Measurements from ENCODE around the gene NBEAL2. TPM values are rescaled to one million over a fixed set of nuclear protein-coding genes. Genes with fewer than 3 reads are reported as not detected.

NBEAL2 gene
- total RNA-seq, 2 experiments from 2014 or later = 164 to 262 TPM

DNA sequence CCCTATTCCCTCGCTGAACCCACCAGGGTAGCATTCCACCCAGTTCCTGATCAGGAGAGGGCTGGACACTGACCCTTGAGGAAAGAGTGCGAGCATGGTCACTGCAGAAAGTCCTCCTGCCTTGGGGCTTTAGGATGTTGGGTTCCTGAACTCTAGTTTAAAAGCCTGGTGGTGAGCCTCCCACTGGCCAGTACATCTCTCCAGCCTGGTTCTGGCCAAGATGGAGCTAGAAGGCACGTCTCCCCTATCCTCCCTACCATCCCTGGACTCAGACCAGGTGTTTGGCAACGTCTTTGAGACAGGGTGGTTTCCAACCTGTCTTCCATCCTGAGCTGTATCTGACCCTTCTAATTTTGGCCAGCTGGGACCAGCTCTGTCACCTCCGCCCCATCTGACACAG lies 31.4 kb downstream of the NBEAL2 start:
- CTCF ChIA-PET = interaction anchor here (0.5 to 2.5 kb wide), 7 partner anchors 9 to 102 kb away, joined by 3 to 6 read pairs (median 3); partner anchors contain the start of gene NBEAL2
- Mint-ChIP-seq H3K27me3 (no peaks in the 10 kb centered on the region), H3K4me1 (peaks cover 42% of the 10 kb centered on the region), H3K4me3 (no peak overlapping the region), H3K36me3 (peaks cover 9% of the 10 kb centered on the region), H3K9me3 (ENCODE audit: low read depth) (no peaks in the 10 kb centered on the region), H3K27ac (no peak overlapping the region)
- no peak for DNase-seq
- ATAC-seq = no peak

DNA sequence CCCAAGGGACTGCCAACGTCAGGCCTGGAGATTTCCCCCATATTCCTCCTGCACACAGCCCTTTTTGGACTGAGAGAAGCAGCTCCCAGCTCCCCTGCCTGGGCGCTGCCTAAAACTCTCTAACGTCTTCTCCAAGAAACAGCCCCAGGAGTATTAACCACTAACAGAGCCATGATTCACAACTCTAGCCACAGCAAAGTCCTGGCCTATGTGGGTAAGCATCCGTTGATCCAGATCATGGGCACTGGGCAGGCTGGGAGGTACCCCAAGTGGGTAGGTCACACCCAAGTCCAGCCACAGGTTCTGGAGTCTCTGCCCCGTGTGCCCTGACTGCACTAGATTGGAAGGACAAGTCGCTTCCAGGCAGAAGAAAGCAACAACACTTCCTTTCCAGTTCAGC lies 31.9 kb downstream of the NBEAL2 start:
- Mint-ChIP-seq H3K27ac (no peak overlapping the region), H3K4me3 (no peak overlapping the region), H3K4me1 (peaks cover 47% of the 10 kb centered on the region), H3K36me3 (peaks cover 7% of the 10 kb centered on the region), H3K9me3 (ENCODE audit: low read depth) (no peaks in the 10 kb centered on the region), H3K27me3 (no peaks in the 10 kb centered on the region)
- ATAC-seq = no peak
- DNase-seq = no peak
- CTCF ChIA-PET = interaction anchor here (1.0 to 2.5 kb wide), 6 partner anchors 8 to 102 kb away, joined by 3 to 6 read pairs (median 3); partner anchors contain the start of gene NBEAL2

DNA sequence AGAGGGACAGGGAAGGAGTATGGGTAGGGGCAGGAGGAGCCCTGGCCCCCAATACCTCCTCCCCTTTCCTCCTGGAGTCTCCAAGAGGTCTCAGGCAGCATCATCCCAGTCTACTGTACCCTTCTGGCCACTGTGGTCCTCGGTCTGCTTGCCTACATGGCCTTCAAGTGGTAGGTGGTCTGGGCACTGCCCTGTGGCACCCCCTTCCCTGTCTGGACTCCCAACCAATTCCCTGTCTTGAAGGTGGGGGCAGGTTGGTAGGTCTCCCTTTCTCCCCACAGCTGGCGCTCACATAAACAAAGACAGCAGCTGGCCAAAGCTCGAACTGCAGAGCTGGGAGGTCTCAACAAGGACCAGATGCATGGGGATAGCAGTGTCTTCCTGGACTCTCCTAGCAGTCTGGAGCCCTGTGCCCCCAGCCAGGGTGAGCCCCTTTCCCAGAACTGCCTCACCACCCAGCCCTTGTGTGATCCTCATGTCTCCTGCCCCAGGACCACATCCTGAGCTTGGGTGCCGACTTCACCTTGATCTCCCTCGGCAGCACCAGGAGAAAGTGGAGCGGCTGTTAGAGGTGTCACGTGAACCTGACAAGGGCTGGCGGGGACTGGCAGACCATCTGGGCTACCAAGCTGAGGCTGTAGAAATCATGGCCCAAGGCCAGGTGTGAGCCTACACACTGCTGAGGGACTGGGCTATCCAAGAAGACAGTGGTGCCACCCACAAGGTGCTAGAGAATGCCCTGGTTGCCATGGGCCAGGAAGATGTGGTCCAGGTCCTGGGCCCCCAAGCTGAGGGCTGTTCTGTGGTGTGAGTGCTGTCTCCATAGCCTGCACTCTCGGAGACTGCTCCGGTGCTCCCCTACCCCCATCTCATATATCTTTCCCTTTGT lies 33.1 kb downstream of the NBEAL2 start:
- no peak for DNase-seq
- ATAC-seq = no peak
- H3K4me1 Mint-ChIP-seq = peaks cover 59% of the 10 kb centered on the region
- H3K27me3 Mint-ChIP-seq = no peaks in the 10 kb centered on the region
- H3K9me3 Mint-ChIP-seq (ENCODE audit: low read depth) = no peaks in the 10 kb centered on the region
- peaks cover 7% of the 10 kb centered on the region for H3K36me3 Mint-ChIP-seq
- CTCF ChIA-PET = interaction anchor here (1.2 to 2.5 kb wide), 2 partner anchors 15 to 33 kb away, joined by 3 to 6 read pairs; partner anchors contain the start of gene NBEAL2
- H3K27ac Mint-ChIP-seq = no peak overlapping the region
- no peak overlapping the region for H3K4me3 Mint-ChIP-seq

- CTCF ChIA-PET = interaction anchor here (1.2 kb wide), 1 partner anchor 16 kb away, joined by 3 read pairs; no protein-coding TSS in a partner anchor
- H3K9me3 Mint-ChIP-seq (ENCODE audit: low read depth) = no peaks in the 10 kb centered on the region
- peaks cover 63% of the 10 kb centered on the region for H3K4me1 Mint-ChIP-seq
- peaks cover 8% of the 10 kb centered on the region for H3K36me3 Mint-ChIP-seq
- DNase-seq (no peak), ATAC-seq (no peak)
- H3K4me3 Mint-ChIP-seq = no peak overlapping the region
- H3K27ac Mint-ChIP-seq = no peak overlapping the region
- no peaks in the 10 kb centered on the region for H3K27me3 Mint-ChIP-seq
Observed at GRCh38 chr3:47013231-47013630, 33.8 kb downstream of the NBEAL2 start.

DNA sequence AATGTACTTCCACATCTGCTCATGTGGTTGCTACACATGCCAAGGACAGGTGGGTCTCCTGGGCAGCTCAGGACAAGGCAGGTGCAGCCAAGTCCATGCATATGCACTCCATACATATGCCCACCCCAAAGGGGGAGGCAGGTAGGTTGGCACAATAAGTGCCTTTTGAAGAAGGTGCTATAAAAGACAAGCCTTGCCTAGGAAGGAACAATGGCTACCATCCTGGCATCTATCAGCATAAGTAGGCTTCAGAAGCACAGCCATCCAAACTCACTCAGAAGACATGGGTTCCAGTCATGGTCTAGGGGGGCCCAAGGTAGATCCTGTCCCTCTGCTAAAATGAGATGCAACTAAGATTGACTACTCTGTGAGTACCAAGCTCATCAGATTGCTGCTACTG lies 34.6 kb downstream of the NBEAL2 start:
- Mint-ChIP-seq H3K36me3 (peaks cover 9% of the 10 kb centered on the region), H3K27ac (no peak overlapping the region), H3K9me3 (ENCODE audit: low read depth) (no peaks in the 10 kb centered on the region), H3K4me1 (peaks cover 66% of the 10 kb centered on the region), H3K4me3 (no peak overlapping the region), H3K27me3 (no peaks in the 10 kb centered on the region)
- ATAC-seq (no peak), DNase-seq (no peak)
- CTCF ChIA-PET = no interaction called here

- Mint-ChIP-seq H3K4me3 (no peak overlapping the region), H3K27ac (peak overlapping the region; percentile 64), H3K36me3 (peaks cover 11% of the 10 kb centered on the region), H3K4me1 (peaks cover 70% of the 10 kb centered on the region), H3K27me3 (no peaks in the 10 kb centered on the region), H3K9me3 (ENCODE audit: low read depth) (no peaks in the 10 kb centered on the region)
- DNase-seq = peak; percentile 43
- CTCF ChIA-PET = no interaction called here
- ATAC-seq = no peak
Observed at GRCh38 chr3:47015151-47015550, 35.7 kb downstream of the NBEAL2 start.

DNA sequence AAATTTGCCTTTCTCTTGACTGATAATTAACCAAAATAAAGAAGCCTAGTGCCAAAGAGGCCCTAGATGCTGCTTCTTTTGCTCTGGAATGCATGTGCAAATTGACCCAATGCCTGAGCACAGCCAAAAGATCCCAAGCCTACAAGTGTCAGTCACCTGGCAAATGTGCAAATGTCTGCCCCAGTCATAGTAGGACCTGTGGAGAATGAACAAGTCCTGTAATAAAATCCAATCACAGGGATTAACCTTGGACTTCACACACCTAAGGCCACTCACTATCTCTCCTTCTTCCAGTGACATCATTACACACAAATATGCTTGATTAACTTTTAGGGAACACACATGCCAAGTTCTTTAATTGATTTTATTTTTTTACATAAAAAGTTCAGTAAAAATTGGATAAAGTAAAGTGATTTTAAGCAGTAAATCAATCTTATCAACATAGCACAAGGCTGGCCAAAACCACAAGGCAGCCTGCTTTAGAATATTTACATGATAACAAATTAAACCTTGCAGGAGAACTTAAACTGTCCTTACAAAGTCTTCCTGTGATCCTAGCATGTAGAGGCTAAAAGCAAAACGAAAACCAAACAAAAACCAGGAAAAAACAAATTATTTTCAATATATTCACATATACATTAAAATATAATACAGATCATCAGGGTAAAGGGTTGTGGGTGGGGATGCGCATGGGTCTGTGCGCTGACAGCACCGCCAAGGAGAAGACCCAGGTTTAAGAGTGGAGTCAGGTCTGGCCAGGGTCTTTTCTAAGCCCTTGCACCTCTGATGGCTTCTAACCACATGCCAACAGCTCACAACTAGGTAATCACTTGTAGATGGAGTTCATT lies 36.8 kb downstream of the NBEAL2 start:
- H3K4me3 Mint-ChIP-seq = peak overlapping the region; percentile 19

GRCh38 chr3:47016934-47017435 lies 37.5 kb downstream of the NBEAL2 start:
- CTCF ChIA-PET = interaction anchor here (0.6 to 2.3 kb wide), 10 partner anchors 9 to 307 kb away, joined by 3 to 7 read pairs (median 4); partner anchors contain the start of genes NBEAL2 and SETD2
- Mint-ChIP-seq H3K4me3 (peak overlapping the region; percentile 19), H3K9me3 (ENCODE audit: low read depth) (no peaks in the 10 kb centered on the region), H3K36me3 (peaks cover 12% of the 10 kb centered on the region), H3K27ac (peak overlapping the region; percentile 88), H3K4me1 (peaks cover 62% of the 10 kb centered on the region), H3K27me3 (no peaks in the 10 kb centered on the region)
- peak; percentile 82 for DNase-seq
- ATAC-seq = peak; percentile 77

More for the DNA sequence above, 36.8 kb downstream of the NBEAL2 start:
- CTCF ChIA-PET = interaction anchor here (0.8 to 2.3 kb wide), 9 partner anchors 8 to 308 kb away, joined by 3 to 7 read pairs (median 4); partner anchors contain the start of genes NBEAL2 and SETD2
- ATAC-seq = no peak
- H3K27me3 Mint-ChIP-seq = no peaks in the 10 kb centered on the region
- H3K4me1 Mint-ChIP-seq = peaks cover 67% of the 10 kb centered on the region
- no peak for DNase-seq
- H3K9me3 Mint-ChIP-seq (ENCODE audit: low read depth) = no peaks in the 10 kb centered on the region
- H3K36me3 Mint-ChIP-seq = peaks cover 12% of the 10 kb centered on the region
- H3K27ac Mint-ChIP-seq = peak overlapping the region; percentile 88

GRCh38 chr3:47017504-47018268 lies 38.2 kb downstream of the NBEAL2 start:
- H3K4me1 Mint-ChIP-seq = peaks cover 61% of the 10 kb centered on the region
- H3K9me3 Mint-ChIP-seq (ENCODE audit: low read depth) = no peaks in the 10 kb centered on the region
- DNase-seq (no peak), ATAC-seq (no peak)
- H3K4me3 Mint-ChIP-seq = no peak overlapping the region
- peaks cover 12% of the 10 kb centered on the region for H3K36me3 Mint-ChIP-seq
- CTCF ChIA-PET = interaction anchor here (0.6 to 2.3 kb wide), 9 partner anchors 10 to 306 kb away, joined by 3 to 7 read pairs (median 3); partner anchors contain the start of gene SETD2
- H3K27me3 Mint-ChIP-seq = no peaks in the 10 kb centered on the region
- H3K27ac Mint-ChIP-seq = peak overlapping the region; percentile 88

GRCh38 chr3:47018269-47018611 lies 38.8 kb downstream of the NBEAL2 start:
- no peak for ATAC-seq
- Mint-ChIP-seq H3K9me3 (ENCODE audit: low read depth) (no peaks in the 10 kb centered on the region), H3K4me3 (no peak overlapping the region), H3K27me3 (no peaks in the 10 kb centered on the region), H3K36me3 (peaks cover 12% of the 10 kb centered on the region), H3K27ac (peak overlapping the region; percentile 88), H3K4me1 (peaks cover 60% of the 10 kb centered on the region)
- CTCF ChIA-PET = interaction anchor here (1.7 to 2.3 kb wide), 3 partner anchors 94 to 146 kb away, joined by 5 to 7 read pairs (median 6); partner anchors contain the start of gene SETD2
- DNase-seq = no peak

GRCh38 chr3:47019201-47019600 lies 39.7 kb downstream of the NBEAL2 start:
- CTCF ChIA-PET = interaction anchor here (1.0 kb wide), 1 partner anchor 8 kb away, joined by 3 read pairs; no protein-coding TSS in a partner anchor
- Mint-ChIP-seq H3K9me3 (ENCODE audit: low read depth) (no peaks in the 10 kb centered on the region), H3K36me3 (peaks cover 12% of the 10 kb centered on the region), H3K27ac (peak overlapping the region; percentile 88), H3K27me3 (no peaks in the 10 kb centered on the region), H3K4me3 (no peak overlapping the region), H3K4me1 (peaks cover 58% of the 10 kb centered on the region)
- DNase-seq (peak; percentile 85), ATAC-seq (peak; percentile 79)

DNA sequence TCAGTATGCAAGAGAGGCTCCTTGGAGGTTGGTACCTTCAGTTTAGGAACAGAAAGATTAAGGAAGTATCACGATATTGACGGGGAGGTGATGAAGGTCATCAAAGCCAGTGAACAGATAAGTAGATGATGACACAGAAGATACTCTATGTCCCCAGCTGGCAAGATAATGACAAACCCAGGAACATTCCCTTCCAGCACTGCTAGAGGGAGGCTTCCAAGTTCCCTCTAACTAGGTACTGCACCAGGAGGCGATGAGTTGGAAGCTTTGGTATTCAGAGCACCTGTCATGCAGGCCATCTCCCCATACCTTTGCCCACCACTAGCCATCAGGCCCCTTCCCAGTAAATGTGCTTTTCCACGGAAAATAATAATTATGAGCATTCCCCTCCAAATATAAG lies 40.8 kb downstream of the NBEAL2 start:
- no peak overlapping the region for H3K4me3 Mint-ChIP-seq
- no peaks in the 10 kb centered on the region for H3K27me3 Mint-ChIP-seq
- ATAC-seq = no peak
- DNase-seq = no peak
- peaks cover 59% of the 10 kb centered on the region for H3K4me1 Mint-ChIP-seq
- no peaks in the 10 kb centered on the region for H3K9me3 Mint-ChIP-seq (ENCODE audit: low read depth)
- peak overlapping the region; percentile 88 for H3K27ac Mint-ChIP-seq
- CTCF ChIA-PET = interaction anchor here (1.0 kb wide), 1 partner anchor 9 kb away, joined by 3 read pairs; no protein-coding TSS in a partner anchor
- H3K36me3 Mint-ChIP-seq = peaks cover 12% of the 10 kb centered on the region

Data from activated CD8-positive, alpha-beta memory T cell treated with anti-CD3 and anti-CD28 coated beads, Interleukin-2, amount 10 ng/mL, durations not matched to agents 7 days and 5 days (primary cell).